Measurements from ENCODE around the gene SLC25A43.

- TF ChIP-seq POLR2AphosphoS5 (IDR thresholded peaks at IDR 0.05; ENCODE audit: borderline replicate concordance, low read depth, low read length) (no peak), EZH2 (IDR thresholded peaks at IDR 0.05) (no peak), FOXP2 (optimal IDR thresholded peaks at IDR 0.05; ENCODE audit: control extremely low read depth, extremely low read length, insufficient read depth) (no peak)
These were observed 24.5 kb downstream of the SLC25A43 start for GRCh38 chrX:119423631-119424030.
